ENCODE data around the gene CYP2B6. TPM values are rescaled to one million over a fixed set of nuclear protein-coding genes. Genes with fewer than 3 reads are reported as not detected.
"Not testable (repeated sequence)": the region's sequence is repeated elsewhere in the genome, so short reads cannot be mapped to it uniquely, and the experiment has no call there.

Gene CYP2B6
- total RNA-seq, 1 experiment from 2014 or later: not detected

GRCh38 chr19:41039806-41040205, 48.7 kb downstream of the CYP2B6 start:
- no peak for TF ChIP-seq EZH2 (IDR thresholded peaks at IDR 0.05; ENCODE audit: borderline replicate concordance, low read depth, low read length, poor library complexity, severe bottlenecking)
- TF ChIP-seq CTCF (conservative IDR thresholded peaks at IDR 0.05; ENCODE audit: low read depth, low read length): no peak
- ChIA-PET POLR2A (ENCODE audit: low non-redundant PET) (no interaction called here), CTCF (no interaction called here)
- Histone ChIP-seq H3K4me1 (ENCODE audit: insufficient read depth, low read length, poor library complexity, severe bottlenecking) (no peaks in the 10 kb centered on the region), H3K27me3 (replicated peaks; ENCODE audit: insufficient read depth, low read depth, low read length, poor library complexity) (peaks cover 5% of the 10 kb centered on the region), H3K27ac (ENCODE audit: low read depth, low read length, poor library complexity, severe bottlenecking) (no peak overlapping the region), H3K36me3 (ENCODE audit: insufficient read depth, low read length, poor library complexity, severe bottlenecking) (no peaks in the 10 kb centered on the region), H3K9me3 (ENCODE audit: low read depth, low read length, poor library complexity, severe bottlenecking) (peaks cover 7% of the 10 kb centered on the region), H3K4me3 (ENCODE audit: low read depth, low read length, poor library complexity, severe bottlenecking) (no peak overlapping the region)
- BruUV-seq (replicated peaks): no TSS peak
- intact Hi-C loops (cut with micrococcal nuclease; ENCODE audit: unreplicated experiment): no loop called here
- no peak for DNase-seq (ENCODE audit: low spot score)

GRCh38 chr19:41045095-41045494, 54.0 kb downstream of the CYP2B6 start:
- H3K9me3 ChIP-seq (ENCODE audit: low read depth, low read length, poor library complexity, severe bottlenecking); H3K36me3 ChIP-seq (ENCODE audit: insufficient read depth, low read length, poor library complexity, severe bottlenecking); H3K4me1 ChIP-seq (ENCODE audit: insufficient read depth, low read length, poor library complexity, severe bottlenecking); POLR2A ChIA-PET (ENCODE audit: low non-redundant PET); DNase-seq (ENCODE audit: low spot score); H3K27me3 ChIP-seq (replicated peaks; ENCODE audit: insufficient read depth, low read depth, low read length, poor library complexity); CTCF ChIA-PET; intact Hi-C loops (cut with micrococcal nuclease; ENCODE audit: unreplicated experiment); H3K27ac ChIP-seq (ENCODE audit: low read depth, low read length, poor library complexity, severe bottlenecking); BruUV-seq (replicated peaks); H3K4me3 ChIP-seq (ENCODE audit: low read depth, low read length, poor library complexity, severe bottlenecking): not testable (repeated sequence)

- no peaks in the 10 kb centered on the region for H3K36me3 ChIP-seq (ENCODE audit: insufficient read depth, low read length, poor library complexity, severe bottlenecking)
- H3K9me3 ChIP-seq (ENCODE audit: low read depth, low read length, poor library complexity, severe bottlenecking): no peaks in the 10 kb centered on the region
- TF ChIP-seq CTCF (conservative IDR thresholded peaks at IDR 0.05; ENCODE audit: low read depth, low read length): no peak
- TF ChIP-seq EZH2 (IDR thresholded peaks at IDR 0.05; ENCODE audit: borderline replicate concordance, low read depth, low read length, poor library complexity, severe bottlenecking): no peak
- no TSS peak for BruUV-seq (replicated peaks)
- intact Hi-C loops (cut with micrococcal nuclease; ENCODE audit: unreplicated experiment): no loop called here
- H3K27ac ChIP-seq (ENCODE audit: low read depth, low read length, poor library complexity, severe bottlenecking): no peak overlapping the region
- CTCF ChIA-PET: no interaction called here
- H3K4me1 ChIP-seq (ENCODE audit: insufficient read depth, low read length, poor library complexity, severe bottlenecking): no peaks in the 10 kb centered on the region
- H3K4me3 ChIP-seq (ENCODE audit: low read depth, low read length, poor library complexity, severe bottlenecking): no peak overlapping the region
- peaks cover 6% of the 10 kb centered on the region for H3K27me3 ChIP-seq (replicated peaks; ENCODE audit: insufficient read depth, low read depth, low read length, poor library complexity)
- DNase-seq (ENCODE audit: low spot score): no peak
- POLR2A ChIA-PET (ENCODE audit: low non-redundant PET): no interaction called here
Observed at GRCh38 chr19:41050426-41050825, 59.3 kb downstream of the CYP2B6 start.

GRCh38 chr19:41052162-41052561, 61.1 kb downstream of the CYP2B6 start:
- H3K27me3 ChIP-seq (replicated peaks; ENCODE audit: insufficient read depth, low read depth, low read length, poor library complexity): peaks cover 17% of the 10 kb centered on the region
- intact Hi-C loops (cut with micrococcal nuclease; ENCODE audit: unreplicated experiment); DNase-seq (ENCODE audit: low spot score); H3K4me1 ChIP-seq (ENCODE audit: insufficient read depth, low read length, poor library complexity, severe bottlenecking); H3K36me3 ChIP-seq (ENCODE audit: insufficient read depth, low read length, poor library complexity, severe bottlenecking); H3K9me3 ChIP-seq (ENCODE audit: low read depth, low read length, poor library complexity, severe bottlenecking); CTCF ChIA-PET; H3K4me3 ChIP-seq (ENCODE audit: low read depth, low read length, poor library complexity, severe bottlenecking); BruUV-seq (replicated peaks); H3K27ac ChIP-seq (ENCODE audit: low read depth, low read length, poor library complexity, severe bottlenecking); POLR2A ChIA-PET (ENCODE audit: low non-redundant PET): not testable (repeated sequence)

- H3K36me3 ChIP-seq (ENCODE audit: insufficient read depth, low read length, poor library complexity, severe bottlenecking); BruUV-seq (replicated peaks); DNase-seq (ENCODE audit: low spot score); intact Hi-C loops (cut with micrococcal nuclease; ENCODE audit: unreplicated experiment); H3K4me3 ChIP-seq (ENCODE audit: low read depth, low read length, poor library complexity, severe bottlenecking); POLR2A ChIA-PET (ENCODE audit: low non-redundant PET); CTCF ChIA-PET; H3K27ac ChIP-seq (ENCODE audit: low read depth, low read length, poor library complexity, severe bottlenecking); H3K4me1 ChIP-seq (ENCODE audit: insufficient read depth, low read length, poor library complexity, severe bottlenecking); H3K9me3 ChIP-seq (ENCODE audit: low read depth, low read length, poor library complexity, severe bottlenecking): not testable (repeated sequence)
- H3K27me3 ChIP-seq (replicated peaks; ENCODE audit: insufficient read depth, low read depth, low read length, poor library complexity): peaks cover 21% of the 10 kb centered on the region
Observed at GRCh38 chr19:41053331-41053730, 62.2 kb downstream of the CYP2B6 start.
